H1 (cell line): ENCODE data around the gene PKP1. TPM values are rescaled to one million over a fixed set of nuclear protein-coding genes. Genes with fewer than 3 reads are reported as not detected.

Experiments used
- ASH2L ChIP-seq: fragments of 200-600, 300-600 bp; sonication (generic); IDR thresholded peaks from one replicate; pipeline ENCODE4 v1.7.1; 2017; ENCODE audit warnings: low read length
- BRCA1 ChIP-seq: IDR thresholded peaks from 2 replicates; pipeline ENCODE4 v1.6.1; 2012; ENCODE audit warnings: low read depth, low read length, improper control_type of control experiment
- EP300 ChIP-seq, 2 experiments: IDR thresholded peaks; 1 replicate in 1 of 2; 2 replicates in 1 of 2; pipeline ENCODE4 v1.6.1; 2011 to 2012; ENCODE audit warnings: low read depth in 2 of 2, low read length in 2 of 2, mild to moderate bottlenecking in 2 of 2, borderline replicate concordance in 1 of 2, inconsistent platforms in 1 of 2, moderate library complexity in 1 of 2
- FOSL1 ChIP-seq: IDR thresholded peaks from 2 replicates; pipeline ENCODE4 v1.6.1; 2011; ENCODE audit warnings: mild to moderate bottlenecking, low read depth, low read length, moderate library complexity; ENCODE audit not compliant: insufficient read depth
- RFX5 ChIP-seq: IDR thresholded peaks from 2 replicates; pipeline ENCODE4 v1.6.1; 2011; ENCODE audit warnings: low read depth, low read length, improper control_type of control experiment, borderline replicate concordance
- SIN3A ChIP-seq, 2 experiments: IDR thresholded peaks in 1 of 2; conservative IDR thresholded peaks in 1 of 2; 2 replicates each; pipeline ENCODE4 v1.6.1; 2011 to 2012; ENCODE audit warnings: low read length in 2 of 2, improper control_type of control experiment in 1 of 2, low read depth in 1 of 2, mild to moderate bottlenecking in 1 of 2
- polyA plus RNA-seq, 7 experiments: library from polyadenylated mRNA; depleted of rRNA in 3 of 7; stranded (reverse) in 5 of 7; unstranded in 2 of 7; fragments of >200 nt in 5 of 7; fragments of 200-250 nt in 2 of 7; gene quantifications; 1 replicate in 5 of 7; 2 replicates in 1 of 7; 4 replicates in 1 of 7; pipeline versions ENCODE4 v1.2.1 to v1.2.3, GENCODE V29; 2011 to 2013; ENCODE audit warnings: missing spikeins in 2 of 7, mixed read lengths in 2 of 7
- total RNA-seq: library from RNA; stranded (reverse); fragmentation: NEBNext Ultra II Directional; extraction: Animal tissue kit (Norgen Biotek cat#: 25700); gene quantifications from 2 replicates; pipeline ENCODE4 v1.2.1, GENCODE V29; 2021
- TF ChIP-seq, protein P1 (sequence below): IDR thresholded peaks from 2 replicates; pipeline ENCODE4 v1.6.1; 2012; ENCODE audit warnings: low read length, inconsistent platforms

Gene PKP1
- total and polyA plus RNA-seq, 2 of the 8 experiments (the other 6 are each of a cell fraction or from before 2014, with no cell fraction given): 0.21 to 0.95 TPM

DNA sequence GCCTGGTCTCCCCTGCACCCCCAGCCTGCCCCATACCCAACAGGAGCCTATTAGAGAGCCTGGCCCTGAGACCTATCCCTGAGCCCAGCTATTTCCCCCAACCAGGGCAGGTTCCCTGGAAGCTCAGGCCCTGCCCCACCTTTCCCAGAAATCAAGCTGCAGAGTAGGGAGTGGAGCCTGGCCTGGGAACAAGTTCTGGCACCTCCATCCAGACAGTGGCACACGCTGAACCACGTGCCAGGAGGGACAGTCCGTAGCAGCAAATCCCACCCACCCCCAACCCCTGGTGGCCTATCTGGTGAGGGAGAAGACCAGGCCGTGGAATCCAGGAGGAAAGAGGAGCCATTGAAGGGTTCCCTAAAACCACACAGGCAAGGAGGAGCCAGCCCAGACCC, 71.6 kb downstream of the PKP1 start (continued):
- TF ChIP-seq, protein P1, sequence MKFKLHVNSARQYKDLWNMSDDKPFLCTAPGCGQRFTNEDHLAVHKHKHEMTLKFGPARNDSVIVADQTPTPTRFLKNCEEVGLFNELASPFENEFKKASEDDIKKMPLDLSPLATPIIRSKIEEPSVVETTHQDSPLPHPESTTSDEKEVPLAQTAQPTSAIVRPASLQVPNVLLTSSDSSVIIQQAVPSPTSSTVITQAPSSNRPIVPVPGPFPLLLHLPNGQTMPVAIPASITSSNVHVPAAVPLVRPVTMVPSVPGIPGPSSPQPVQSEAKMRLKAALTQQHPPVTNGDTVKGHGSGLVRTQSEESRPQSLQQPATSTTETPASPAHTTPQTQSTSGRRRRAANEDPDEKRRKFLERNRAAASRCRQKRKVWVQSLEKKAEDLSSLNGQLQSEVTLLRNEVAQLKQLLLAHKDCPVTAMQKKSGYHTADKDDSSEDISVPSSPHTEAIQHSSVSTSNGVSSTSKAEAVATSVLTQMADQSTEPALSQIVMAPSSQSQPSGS: no peak
- TF ChIP-seq EP300 (IDR thresholded peaks at IDR 0.05; ENCODE audit: borderline replicate concordance in 1 of 2, low read depth in 2 of 2, low read length in 2 of 2) (no peak), RFX5 (no peak), FOSL1 (no peak), ASH2L (no peak), SIN3A (conservative IDR thresholded peaks at IDR 0.05 in 1 of 2, IDR thresholded peaks at IDR 0.05 in 1 of 2; ENCODE audit: low read depth in 1 of 2, low read length in 2 of 2) (no peak), BRCA1 (no peak)
